ENCODE measurements around the gene RBM15. TPM values are rescaled to one million over a fixed set of nuclear protein-coding genes. Genes with fewer than 3 reads are reported as not detected.

Gene RBM15
- total and polyA plus RNA-seq, 2 donors (not counting 3 experiments of a cell fraction or from before 2014, with no cell fraction given): 8.5 to 29.5 TPM

DNA sequence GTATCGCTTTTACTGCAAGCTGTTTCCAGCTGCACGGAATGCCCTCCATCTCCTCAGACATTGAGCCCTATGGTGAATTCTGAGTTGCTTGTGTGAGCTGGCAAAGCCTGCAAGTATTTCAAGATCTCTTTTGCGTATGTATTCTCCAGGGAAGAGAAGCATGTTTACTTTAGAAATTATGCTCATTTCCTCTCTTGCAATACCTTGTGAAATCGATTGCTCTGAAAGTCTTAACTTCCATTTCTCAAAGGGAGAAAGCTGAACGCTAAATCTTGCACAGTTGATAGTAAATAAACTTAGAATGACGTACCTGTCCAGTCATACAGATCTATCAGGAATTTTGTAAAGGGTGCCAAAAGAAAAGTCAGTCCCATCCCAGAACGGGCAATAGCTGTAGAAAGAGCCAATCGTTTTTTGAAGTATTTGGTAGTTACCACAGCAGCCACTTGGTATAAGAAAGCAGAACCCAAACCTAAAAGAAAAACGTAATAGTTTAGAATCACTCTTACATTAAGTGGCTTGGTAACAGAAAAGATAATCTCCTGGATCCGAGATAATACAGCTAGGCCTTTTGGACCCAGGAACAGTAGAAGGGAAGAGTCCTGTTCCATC is 41.6 kb downstream of the RBM15 start:
- no peaks in the 10 kb centered on the region for H3K27me3 ChIP-seq (ENCODE audit: control insufficient read depth in 2 of 2, insufficient read depth in 2 of 2, low read length in 2 of 2)
- H3K4me2 ChIP-seq (ENCODE audit: insufficient read depth, low read length): no peak overlapping the region
- dilution Hi-C loops (cut with MboI; ENCODE audit: extremely low pct_ligation_motif_present, low sequenced_read_pairs) (no loop called here), intact Hi-C loops (cut with micrococcal nuclease) (no loop called here)
- no TSS peak for BruUV-seq (replicated peaks)
- POLR2A ChIA-PET: no interaction called here
- H3K79me2 ChIP-seq (ENCODE audit: control insufficient read depth, insufficient read depth, low read length): no peaks in the 10 kb centered on the region
- H3K4me1 ChIP-seq (ENCODE audit: control insufficient read depth, extremely low read depth, insufficient read depth, low read length): peaks cover 7% of the 10 kb centered on the region
- no peaks in the 10 kb centered on the region for H4K20me1 ChIP-seq (replicated peaks; ENCODE audit: control insufficient read depth, extremely low read depth, insufficient read depth, low read length)
- H3K9me1 ChIP-seq (replicated peaks; ENCODE audit: control insufficient read depth, extremely low read depth, insufficient read depth, low read length): no peaks in the 10 kb centered on the region
- H3K27ac ChIP-seq (ENCODE audit: insufficient read depth, low read depth, low read length): no peak overlapping the region
- no peak overlapping the region for H3K4me3 ChIP-seq (replicated peaks in 1 of 3; ENCODE audit: insufficient read depth in 1 of 3, low read depth in 1 of 3, low read length in 3 of 3)
- CTCF ChIA-PET: interaction anchor here (0.8 kb wide), 1 partner anchor 115 kb away, joined by 3 read pairs; no protein-coding TSS in a partner anchor
- H3K36me3 ChIP-seq (ENCODE audit: control insufficient read depth in 2 of 2, extremely low read depth in 1 of 2, insufficient read depth in 2 of 2, low read length in 2 of 2): peaks cover 2% of the 10 kb centered on the region in 2 experiments
- DNase-seq (ENCODE audit: low read depth, low spot score) (no peak), FAIRE-seq (no peak)
- no peak overlapping the region for H3K9ac ChIP-seq (replicated peaks; ENCODE audit: extremely low read depth, insufficient read depth, low read length)
- TF ChIP-seq GATA2 (IDR thresholded peaks at IDR 0.05; ENCODE audit: insufficient read depth, insufficient read length, low read depth, low read length) (no peak), MYC (IDR thresholded peaks at IDR 0.05; ENCODE audit: low read depth, low read length) (no peak), MAX (IDR thresholded peaks at IDR 0.05; ENCODE audit: insufficient read depth, insufficient read length) (no peak), POLR2AphosphoS5 (IDR thresholded peaks at IDR 0.05; ENCODE audit: insufficient read depth, low read depth, low read length) (no peak), JUN (IDR thresholded peaks at IDR 0.05; ENCODE audit: borderline replicate concordance, insufficient read depth, insufficient read length, low read depth) (no peak), EZH2 (IDR thresholded peaks at IDR 0.05; ENCODE audit: borderline replicate concordance, low read depth, low read length, severe bottlenecking) (no peak), FOS (IDR thresholded peaks at IDR 0.05; ENCODE audit: borderline replicate concordance, insufficient read depth, low read length) (no peak), POLR2A (IDR thresholded peaks at IDR 0.05; ENCODE audit: low read depth, low read length) (no peak)
- TF ChIP-seq, protein P1, sequence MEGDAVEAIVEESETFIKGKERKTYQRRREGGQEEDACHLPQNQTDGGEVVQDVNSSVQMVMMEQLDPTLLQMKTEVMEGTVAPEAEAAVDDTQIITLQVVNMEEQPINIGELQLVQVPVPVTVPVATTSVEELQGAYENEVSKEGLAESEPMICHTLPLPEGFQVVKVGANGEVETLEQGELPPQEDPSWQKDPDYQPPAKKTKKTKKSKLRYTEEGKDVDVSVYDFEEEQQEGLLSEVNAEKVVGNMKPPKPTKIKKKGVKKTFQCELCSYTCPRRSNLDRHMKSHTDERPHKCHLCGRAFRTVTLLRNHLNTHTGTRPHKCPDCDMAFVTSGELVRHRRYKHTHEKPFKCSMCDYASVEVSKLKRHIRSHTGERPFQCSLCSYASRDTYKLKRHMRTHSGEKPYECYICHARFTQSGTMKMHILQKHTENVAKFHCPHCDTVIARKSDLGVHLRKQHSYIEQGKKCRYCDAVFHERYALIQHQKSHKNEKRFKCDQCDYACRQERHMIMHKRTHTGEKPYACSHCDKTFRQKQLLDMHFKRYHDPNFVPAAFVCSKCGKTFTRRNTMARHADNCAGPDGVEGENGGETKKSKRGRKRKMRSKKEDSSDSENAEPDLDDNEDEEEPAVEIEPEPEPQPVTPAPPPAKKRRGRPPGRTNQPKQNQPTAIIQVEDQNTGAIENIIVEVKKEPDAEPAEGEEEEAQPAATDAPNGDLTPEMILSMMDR (IDR thresholded peaks at IDR 0.05; ENCODE audit: extremely low read depth in 1 of 2, insufficient read depth in 1 of 2, low read depth in 1 of 2, low read length in 2 of 2): no peak
- H2AFZ ChIP-seq (ENCODE audit: low read depth, low read length): no peak overlapping the region
- no peaks in the 10 kb centered on the region for H3K9me3 ChIP-seq (replicated peaks; ENCODE audit: control insufficient read depth, insufficient read depth, low read length)

Data from endothelial cell of umbilical vein (primary cell).